B cell (primary cell): Measurements from ENCODE around the gene MOK. TPM values are rescaled to one million over a fixed set of nuclear protein-coding genes. Genes with fewer than 3 reads are reported as not detected.

ENCODE experiments used
- ATAC-seq: fragments of 200-7000 bp; cut with Tn5 transposase; one replicate; pipeline ENCODE4 v1.10.0; 2021; ENCODE audit warnings: low read depth, mild to moderate bottlenecking, moderate number of reproducible peaks, moderate library complexity
- CTCF ChIA-PET: fragments of 350-600 bp; sonication (Branson Sonifier 250); formaldehyde crosslinking; loops from one replicate; lab custom pipeline; 2021; ENCODE audit warnings: antibody characterized with exemption, inconsistent platforms; lab: Charles Lee
- POLR2A ChIA-PET: fragments of 350-600 bp; sonication (Branson Sonifier 250); formaldehyde crosslinking; loops from one replicate; lab custom pipeline; 2021; ENCODE audit warnings: antibody characterized with exemption; lab: Charles Lee
- DNase-seq: peaks from one replicate; pipeline ENCODE4 v3.0.0; 2013
- H2AFZ ChIP-seq: 2 replicates; pipeline ENCODE4 v1.6.1; 2012; ENCODE audit warnings: mild to moderate bottlenecking, low read depth, low read length; ENCODE audit not compliant: insufficient read depth, poor library complexity, severe bottlenecking
- H3K27ac ChIP-seq, 2 donors: 1 replicate in 1 of 2; 2 replicates in 1 of 2; pipeline ENCODE4 v1.5.1; 2012 to 2013; ENCODE audit warnings: low read length in 2 of 2, mild to moderate bottlenecking in 2 of 2, moderate library complexity in 1 of 2
- H3K27me3 ChIP-seq, 4 experiments: fragments of 200-600 bp in 1 of 4; sonication (generic) in 1 of 4; replicated peaks in 1 of 4; 1 replicate in 2 of 4; 2 replicates in 2 of 4; pipeline versions ENCODE4 v1.6.1 to v1.7.0; 2013 to 2016; ENCODE audit warnings: low read length in 3 of 4, mild to moderate bottlenecking in 2 of 4, mixed read lengths in 1 of 4, moderate library complexity in 1 of 4; ENCODE audit not compliant: insufficient read depth in 4 of 4, control insufficient read depth in 3 of 4; ENCODE audit errors: control extremely low read depth in 1 of 4
- H3K36me3 ChIP-seq, 2 experiments: replicated peaks in 1 of 2; 1 replicate in 1 of 2; 2 replicates in 1 of 2; pipeline versions ENCODE4 v1.6.1 to v1.7.1; 2013; ENCODE audit warnings: low read length in 1 of 2; ENCODE audit not compliant: insufficient read depth in 2 of 2, control insufficient read depth in 1 of 2; ENCODE audit errors: control extremely low read depth in 1 of 2, extremely low read depth in 1 of 2
- H3K4me1 ChIP-seq, 2 donors: fragments of 200-600 bp in 1 of 2; sonication (generic) in 1 of 2; 1 replicate in 1 of 2; 2 replicates in 1 of 2; pipeline versions ENCODE4 v1.5.1 to v1.6.1; 2013 to 2017; ENCODE audit warnings: low read length in 2 of 2; ENCODE audit not compliant: control insufficient read depth in 2 of 2, insufficient read depth in 2 of 2
- H3K4me2 ChIP-seq: replicated peaks from 2 replicates; pipeline ENCODE3; 2012; ENCODE audit warnings: mild to moderate bottlenecking, low read depth, low read length; ENCODE audit not compliant: poor library complexity, severe bottlenecking
- H3K4me3 ChIP-seq, 5 experiments: fragments of 200-600 bp in 1 of 5; sonication (generic) in 1 of 5; 1 replicate in 3 of 5; 2 replicates in 2 of 5; pipeline versions ENCODE4 v1.5.1 to v1.7.0; 2011 to 2016; ENCODE audit warnings: low read length in 4 of 5, mild to moderate bottlenecking in 4 of 5, low read depth in 2 of 5, control low read depth in 1 of 5, moderate library complexity in 1 of 5; ENCODE audit not compliant: insufficient read depth in 1 of 5; ENCODE audit errors: control extremely low read depth in 1 of 5, extremely low read depth in 1 of 5
- H3K79me2 ChIP-seq: fragments of 200-600 bp; sonication (generic); one replicate; pipeline ENCODE4 v1.6.0; 2016; ENCODE audit warnings: low read length; ENCODE audit not compliant: control insufficient read depth, insufficient read depth
- H3K9ac ChIP-seq: fragments of 200-600 bp; sonication (generic); 2 replicates; pipeline ENCODE4 v1.6.1; 2017; ENCODE audit warnings: mild to moderate bottlenecking, low read length, moderate library complexity
- H3K9me3 ChIP-seq, 3 donors: one replicate each; pipeline versions ENCODE4 v1.6.1 to v1.7.1; 2013; ENCODE audit warnings: low read length in 2 of 3; ENCODE audit not compliant: control insufficient read depth in 2 of 3, insufficient read depth in 1 of 3; ENCODE audit errors: control extremely low read depth in 1 of 3
- H4K20me1 ChIP-seq: 2 replicates; pipeline ENCODE4 v1.6.0; 2012; ENCODE audit warnings: mild to moderate bottlenecking, low read length; ENCODE audit not compliant: insufficient read depth, control insufficient read depth, poor library complexity, severe bottlenecking
- H3K27ac Mint-ChIP-seq: one replicate; pipeline ENCODE4 v1.8.0; 2021; ENCODE audit warnings: mixed read lengths
- H3K27me3 Mint-ChIP-seq: one replicate; pipeline ENCODE4 v1.8.0; 2021; ENCODE audit warnings: mixed read lengths
- H3K4me1 Mint-ChIP-seq: one replicate; pipeline ENCODE4 v1.8.0; 2021; ENCODE audit warnings: mixed read lengths
- H3K4me3 Mint-ChIP-seq: one replicate; pipeline ENCODE4 v1.8.0; 2021; ENCODE audit warnings: mixed read lengths
- H3K9me3 Mint-ChIP-seq: one replicate; pipeline ENCODE4 v1.8.0; 2022; ENCODE audit warnings: mixed read lengths; ENCODE audit not compliant: insufficient read depth
- EZH2 ChIP-seq: IDR thresholded peaks from 2 replicates; pipeline ENCODE4 v1.6.1; 2012; ENCODE audit warnings: borderline replicate concordance, low read depth, mild to moderate bottlenecking, moderate library complexity, low read length; ENCODE audit not compliant: insufficient read depth, poor library complexity, severe bottlenecking
- WGBS: methylation state at CpG from one replicate; pipeline ENCODE4 v1.1.5; 2013; ENCODE audit warnings: missing lambda C conversion rate; ENCODE audit not compliant: insufficient coverage; 5-methylcytosine and 5-hydroxymethylcytosine counted together
- intact Hi-C: fragments of 100-400 bp; cut with micrococcal nuclease; formaldehyde crosslinking; loops from one replicate; pipeline ENCODE4 v1.10.0; 2022
- polyA plus RNA-seq: library from polyadenylated mRNA; depleted of rRNA; stranded (reverse); fragments of >200 nt; gene quantifications from 2 replicates; pipeline ENCODE4 v1.2.3, GENCODE V29; 2012
- total RNA-seq, 2 donors: library from RNA; stranded (reverse); fragments of 120-200 nt in 1 of 2; gene quantifications; 1 replicate in 1 of 2; 2 replicates in 1 of 2; pipeline versions ENCODE4 v1.2.3 to v1.2.4, GENCODE V29; 2013 to 2022
- TF ChIP-seq, protein P1 (sequence below): fragments of 200-600 bp; IDR thresholded peaks from one replicate; pipeline ENCODE4 v1.8.0; 2022; ENCODE audit warnings: antibody characterized with exemption, mild to moderate bottlenecking

The MOK gene
- total and polyA plus RNA-seq, 2 donors (not counting 1 experiment from before 2014, with no cell fraction given), result 1.2 to 3.0 TPM

DNA sequence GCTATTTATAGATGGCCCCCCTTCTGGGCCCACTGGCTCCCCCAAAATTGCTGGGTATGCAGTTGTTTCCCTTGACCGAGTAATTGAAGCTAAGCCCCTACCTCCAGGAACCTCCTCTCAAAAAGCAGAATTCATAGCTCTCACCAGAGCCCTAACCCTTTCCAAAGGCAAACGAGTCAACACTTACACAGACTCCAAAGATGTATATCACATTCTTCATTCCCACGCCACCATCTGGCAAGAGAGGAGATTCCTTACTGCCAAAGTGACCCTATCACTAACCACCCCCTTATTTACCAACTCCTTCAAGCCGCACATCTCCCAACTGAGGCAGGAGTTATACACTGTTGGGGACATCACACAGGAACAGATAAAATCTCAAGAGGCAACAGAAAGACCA lies 66.8 kb downstream of the MOK start:
- Mint-ChIP-seq H3K4me3 (no peak overlapping the region), H3K27me3 (no peaks in the 10 kb centered on the region), H3K27ac (no peak overlapping the region), H3K4me1 (no peaks in the 10 kb centered on the region), H3K9me3 (no peaks in the 10 kb centered on the region)
- Histone ChIP-seq H3K4me2 (no peak overlapping the region), H4K20me1 (no peaks in the 10 kb centered on the region), H3K4me3 (no peak overlapping the region), H3K27ac (no peak overlapping the region), H3K27me3 (peaks cover 0 to 4% (median under 1%) of the 10 kb centered on the region in 4 experiments), H3K79me2 (no peaks in the 10 kb centered on the region), H2AFZ (no peak overlapping the region), H3K36me3 (no peaks in the 10 kb centered on the region), H3K9ac (no peak overlapping the region), H3K4me1 (peaks cover 0 to 6% of the 10 kb centered on the region in 2 donors), H3K9me3 (no peaks in the 10 kb centered on the region)
- no peak for ATAC-seq
- DNase-seq, result no peak
- ChIA-PET POLR2A (no interaction called here), CTCF (interaction anchor here (1.3 to 2.3 kb wide), 2 partner anchors 17 to 76 kb away, joined by 3 to 9 read pairs; no protein-coding TSS in a partner anchor)
- TF ChIP-seq EZH2, result no peak
- TF ChIP-seq, protein P1, sequence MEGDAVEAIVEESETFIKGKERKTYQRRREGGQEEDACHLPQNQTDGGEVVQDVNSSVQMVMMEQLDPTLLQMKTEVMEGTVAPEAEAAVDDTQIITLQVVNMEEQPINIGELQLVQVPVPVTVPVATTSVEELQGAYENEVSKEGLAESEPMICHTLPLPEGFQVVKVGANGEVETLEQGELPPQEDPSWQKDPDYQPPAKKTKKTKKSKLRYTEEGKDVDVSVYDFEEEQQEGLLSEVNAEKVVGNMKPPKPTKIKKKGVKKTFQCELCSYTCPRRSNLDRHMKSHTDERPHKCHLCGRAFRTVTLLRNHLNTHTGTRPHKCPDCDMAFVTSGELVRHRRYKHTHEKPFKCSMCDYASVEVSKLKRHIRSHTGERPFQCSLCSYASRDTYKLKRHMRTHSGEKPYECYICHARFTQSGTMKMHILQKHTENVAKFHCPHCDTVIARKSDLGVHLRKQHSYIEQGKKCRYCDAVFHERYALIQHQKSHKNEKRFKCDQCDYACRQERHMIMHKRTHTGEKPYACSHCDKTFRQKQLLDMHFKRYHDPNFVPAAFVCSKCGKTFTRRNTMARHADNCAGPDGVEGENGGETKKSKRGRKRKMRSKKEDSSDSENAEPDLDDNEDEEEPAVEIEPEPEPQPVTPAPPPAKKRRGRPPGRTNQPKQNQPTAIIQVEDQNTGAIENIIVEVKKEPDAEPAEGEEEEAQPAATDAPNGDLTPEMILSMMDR, result no peak
- WGBS, result 68% methylated on average over 3 of the region's 4 CpGs
- intact Hi-C loops, result no loop called here

DNA sequence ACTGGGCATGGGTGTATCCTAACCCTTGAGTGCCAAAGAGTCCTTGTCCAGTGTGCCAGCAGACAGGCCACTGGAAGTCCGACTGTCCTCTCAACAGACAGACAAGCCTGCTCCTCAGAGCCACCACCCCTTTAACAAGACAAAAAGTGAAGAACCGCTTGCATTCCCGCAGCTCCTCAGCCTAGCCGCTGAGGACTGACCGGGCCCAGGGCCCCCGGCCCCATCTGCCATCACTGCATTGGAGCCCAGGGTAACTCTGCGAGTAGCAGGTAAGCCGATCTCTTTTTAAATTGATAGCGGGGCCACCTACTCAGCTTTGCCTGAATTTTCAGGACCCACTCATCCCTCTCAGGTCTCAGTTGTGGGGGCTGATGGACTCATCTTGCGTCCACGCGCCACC lies 68.9 kb downstream of the MOK start:
- intact Hi-C loops, result no loop called here
- ChIA-PET POLR2A (no interaction called here), CTCF (interaction anchor here (0.8 to 2.3 kb wide), 2 partner anchors 46 to 78 kb away, joined by 3 to 9 read pairs; no protein-coding TSS in a partner anchor)
- no peak for TF ChIP-seq EZH2
- TF ChIP-seq, protein P1, result no peak
- no peaks in the 10 kb centered on the region for H3K27me3 Mint-ChIP-seq
- no peaks in the 10 kb centered on the region for H3K9me3 Mint-ChIP-seq
- 94% methylated on average over 12 of the region's 12 CpGs for WGBS
- Histone ChIP-seq H3K27me3 (peaks cover 0 to 4% (median under 1%) of the 10 kb centered on the region in 4 experiments), H3K27ac (no peak overlapping the region), H3K4me3 (no peak overlapping the region), H3K4me1 (peaks cover 0 to 6% of the 10 kb centered on the region in 2 donors), H3K4me2 (no peak overlapping the region), H4K20me1 (no peaks in the 10 kb centered on the region), H3K9me3 (no peaks in the 10 kb centered on the region), H3K79me2 (no peaks in the 10 kb centered on the region), H2AFZ (no peak overlapping the region), H3K36me3 (no peaks in the 10 kb centered on the region), H3K9ac (no peak overlapping the region)
- H3K4me3 Mint-ChIP-seq, result no peak overlapping the region
- DNase-seq (no peak), ATAC-seq (no peak)
- H3K27ac Mint-ChIP-seq, result no peak overlapping the region
- no peaks in the 10 kb centered on the region for H3K4me1 Mint-ChIP-seq
